A549 (cell line): ENCODE data around the gene PRTN3. TPM values are rescaled to one million over a fixed set of nuclear protein-coding genes. Genes with fewer than 3 reads are reported as not detected.
A peak's percentile ranks its signal among the peaks of the same experiment; 100 is the strongest.

Source experiments
- ATAC-seq, 2 experiments: fragments of 200-7000 bp in 1 of 2; fragments of >200 bp in 1 of 2; cut with Nextera tagmentation in 1 of 2; cut with Tn5 transposase in 1 of 2; 3 replicates each; pipeline versions ENCODE4 v1.8.0 to v1.9.1; 2018 to 2020; ENCODE audit warnings: mild to moderate bottlenecking in 1 of 2, moderate library complexity in 1 of 2
- CTCF ChIA-PET: fragments of 300-600 bp; sonication (Branson Sonifier 250); formaldehyde crosslinking; extraction: SDS; loops from one replicate; lab custom pipeline; 2021; ENCODE audit warnings: antibody characterized with exemption, inconsistent platforms; lab: Yijun Ruan, JAX
- POLR2A ChIA-PET: fragments of 350-600 bp; formaldehyde crosslinking; extraction: SDS; loops from one replicate; lab custom pipeline; 2021; ENCODE audit warnings: antibody characterized with exemption, inconsistent platforms; lab: Yijun Ruan, JAX
- DNase-seq, 2 experiments: peaks; one replicate each; pipeline versions ENCODE4 v3.0.0 to v3.0.0-alpha.2; 2011 to 2016; ENCODE audit warnings: low read depth in 1 of 2, low spot score in 1 of 2
- FAIRE-seq: peaks from 2 replicates; lab custom pipeline; 2011; peaks lifted over from hg19 to GRCh38; lab: Jason Lieb, UNC
- H3K27ac ChIP-seq, 2 experiments: fragments of >200 bp; sonication (Bioruptor Twin); formaldehyde crosslinking; 3 replicates each; pipeline ENCODE4 v1.5.1; 2016 to 2017
- H3K4me1 ChIP-seq: fragments of >200 bp; sonication (Bioruptor Twin); formaldehyde crosslinking; 3 replicates; pipeline ENCODE4 v1.6.1; 2016
- H3K4me2 ChIP-seq: fragments of >200 bp; sonication (Bioruptor Twin); formaldehyde crosslinking; 3 replicates; pipeline ENCODE4 v1.6.1; 2016
- H3K4me3 ChIP-seq: fragments of >200 bp; sonication (Bioruptor Twin); formaldehyde crosslinking; 3 replicates; pipeline ENCODE4 v1.5.1; 2016
- H3K9me3 ChIP-seq: fragments of >200 bp; sonication (Bioruptor Twin); formaldehyde crosslinking; 3 replicates; pipeline ENCODE4 v1.6.1; 2016
- BHLHE40 ChIP-seq: IDR thresholded peaks from 2 replicates; pipeline ENCODE4 v1.6.1; 2012; ENCODE audit warnings: low read depth, low read length, inconsistent platforms
- CBX8 ChIP-seq: fragments of 200-600 bp; sonication (generic); IDR thresholded peaks from 2 replicates; pipeline ENCODE4 v1.6.1; 2016
- CEBPB ChIP-seq, 2 experiments: fragments of >200 bp in 1 of 2; sonication (Bioruptor Twin) in 1 of 2; formaldehyde crosslinking in 1 of 2; IDR thresholded peaks; 2 replicates each; pipeline ENCODE4 v1.6.1; 2012 to 2016
- E2F6 ChIP-seq: IDR thresholded peaks from 2 replicates; pipeline ENCODE4 v1.6.1; 2012; ENCODE audit warnings: low read depth, borderline replicate concordance
- EHF ChIP-seq: fragments of 250-450 bp; sonication (Bioruptor Pico); IDR thresholded peaks from 2 replicates; pipeline ENCODE4 v1.5.0; 2020; ENCODE audit warnings: mild to moderate bottlenecking
- EHMT2 ChIP-seq: fragments of 200-600 bp; sonication (generic); IDR thresholded peaks from 2 replicates; pipeline ENCODE4 v1.6.1; 2016; ENCODE audit warnings: antibody characterized with exemption, low read depth, mild to moderate bottlenecking, moderate library complexity
- EP300 ChIP-seq, 2 experiments: fragments of >200 bp; sonication (Bioruptor Twin); formaldehyde crosslinking; IDR thresholded peaks; 2 replicates in 1 of 2; 3 replicates in 1 of 2; pipeline ENCODE4 v1.6.1; 2016 to 2017
- FOSB ChIP-seq: fragments of 250-450 bp; sonication (Bioruptor Pico); IDR thresholded peaks from 2 replicates; pipeline ENCODE4 v1.5.0; 2020; ENCODE audit warnings: mild to moderate bottlenecking, moderate library complexity
- GATA3 ChIP-seq: IDR thresholded peaks from 2 replicates; pipeline ENCODE4 v1.6.1; 2012; ENCODE audit warnings: borderline replicate concordance
- HOXA7 ChIP-seq: fragments of 250-450 bp; sonication (Bioruptor Pico); IDR thresholded peaks from 2 replicates; pipeline ENCODE4 v1.5.0; 2020; ENCODE audit warnings: mild to moderate bottlenecking, moderate library complexity
- HOXB13 ChIP-seq: fragments of 250-450 bp; sonication (Bioruptor Pico); IDR thresholded peaks from 2 replicates; pipeline ENCODE4 v1.5.0; 2020; ENCODE audit warnings: low read depth, mild to moderate bottlenecking, moderate library complexity
- HOXB5 ChIP-seq: fragments of 250-450 bp; sonication (Bioruptor Pico); IDR thresholded peaks from 2 replicates; pipeline ENCODE4 v1.5.0; 2020; ENCODE audit warnings: mild to moderate bottlenecking, moderate library complexity
- JUN ChIP-seq, 2 experiments: fragments of >200 bp; sonication (Bioruptor Twin); formaldehyde crosslinking; IDR thresholded peaks; 2 replicates in 1 of 2; 3 replicates in 1 of 2; pipeline ENCODE4 v1.6.1; 2016 to 2017
- KDM1A ChIP-seq: fragments of 200-600 bp; sonication (generic); IDR thresholded peaks from 2 replicates; pipeline ENCODE4 v1.6.1; 2016; ENCODE audit warnings: low read depth, mild to moderate bottlenecking
- KDM5A ChIP-seq: fragments of 200-600 bp; sonication (generic); IDR thresholded peaks from 2 replicates; pipeline ENCODE4 v1.6.1; 2016; ENCODE audit warnings: antibody characterized with exemption, mild to moderate bottlenecking
- MAFK ChIP-seq: fragments of 450-650 bp; IDR thresholded peaks from 2 replicates; pipeline ENCODE4 v1.6.1; 2014; ENCODE audit not compliant: partially characterized antibody
- MAZ ChIP-seq: fragments of 150-350 bp; IDR thresholded peaks from 2 replicates; pipeline ENCODE4 v1.6.1; 2014; ENCODE audit warnings: antibody characterized with exemption, low read depth, low read length, borderline replicate concordance
- MYC ChIP-seq: IDR thresholded peaks from 2 replicates; pipeline ENCODE4 v1.6.1; 2012; ENCODE audit warnings: mild to moderate bottlenecking, inconsistent platforms, low read length, improper control_type of control experiment, borderline replicate concordance
- NPAS2 ChIP-seq: fragments of 250-450 bp; sonication (Bioruptor Pico); IDR thresholded peaks from 2 replicates; pipeline ENCODE4 v1.8.0; 2022; ENCODE audit warnings: mild to moderate bottlenecking, moderate library complexity, borderline replicate concordance
- NR3C1 ChIP-seq: fragments of >200 bp; sonication (Bioruptor Twin); formaldehyde crosslinking; IDR thresholded peaks from 3 replicates; pipeline ENCODE4 v1.6.1; 2017
- PBX3 ChIP-seq: IDR thresholded peaks from 2 replicates; pipeline ENCODE4 v1.6.1; 2012
- RCOR1 ChIP-seq: fragments of 150-350 bp; IDR thresholded peaks from 2 replicates; pipeline ENCODE4 v1.6.1; 2014; ENCODE audit warnings: antibody characterized with exemption, low read length, low read depth
- RNF2 ChIP-seq: fragments of 200-600 bp; sonication (generic); IDR thresholded peaks from 2 replicates; pipeline ENCODE4 v1.6.1; 2016; ENCODE audit warnings: low read depth, mild to moderate bottlenecking, antibody characterized with exemption, moderate library complexity, borderline replicate concordance
- SMC3 ChIP-seq: fragments of >200 bp; sonication (Bioruptor Twin); formaldehyde crosslinking; IDR thresholded peaks from 3 replicates; pipeline ENCODE4 v1.6.1; 2018; ENCODE audit warnings: inconsistent platforms
- TP53 ChIP-seq: fragments of 250-450 bp; sonication (Bioruptor Pico); IDR thresholded peaks from 2 replicates; pipeline ENCODE4 v1.5.0; 2021; ENCODE audit warnings: mild to moderate bottlenecking, moderate library complexity
- ZNF302 ChIP-seq: fragments of 250-450 bp; sonication (Bioruptor Pico); IDR thresholded peaks from 2 replicates; pipeline ENCODE4 v1.9.0; 2021; ENCODE audit warnings: inconsistent platforms, mild to moderate bottlenecking, moderate library complexity
- ZSCAN20 ChIP-seq: fragments of 250-450 bp; sonication (Bioruptor Pico); IDR thresholded peaks from 2 replicates; pipeline ENCODE4 v1.8.0; 2022; ENCODE audit warnings: mild to moderate bottlenecking, moderate library complexity
- WGBS: methylation state at CpG from one replicate; pipeline ENCODE4 v1.1.6; 2017; ENCODE audit errors: missing lambda C conversion rate; 5-methylcytosine and 5-hydroxymethylcytosine counted together
- polyA plus RNA-seq, 4 experiments: library from polyadenylated mRNA; depleted of rRNA in 3 of 4; stranded (reverse); fragments of >200 nt; fragmentation: RNase III in 1 of 4; extraction: RNeasy Plus Mini Kit Qiagen cat#74134 plus additional on column Dnase treatment in 1 of 4; gene quantifications; 2 replicates in 3 of 4; 3 replicates in 1 of 4; pipeline ENCODE4 v1.2.3, GENCODE V29; 2011 to 2017

Gene PRTN3
- polyA plus RNA-seq, 2 of the 4 experiments (the other 2 are of a cell fraction) = 0.21 to 0.39 TPM

GRCh38 chr19:867855-868457, 27.2 kb downstream of the PRTN3 start:
- Histone ChIP-seq H3K4me1 (peaks cover 41% of the 10 kb centered on the region), H3K4me3 (no peak overlapping the region), H3K9me3 (no peaks in the 10 kb centered on the region), H3K27ac (peak overlapping the region in 1 of 2 experiments; percentile 95; a peak in 3 of 6 replicates), H3K4me2 (no peak overlapping the region)
- 92% methylated on average over 31 of the region's 39 CpGs for WGBS
- no peak for TF ChIP-seq EHMT2
- TF ChIP-seq RCOR1 = no peak
- TF ChIP-seq JUN (IDR thresholded peaks at IDR 0.05) = 0 out of 5 replicates have a peak, but pooled peaks of 1 of the 2 experiments have one; percentile 3
- no peak; the same call in 1 of the 2 replicates for TF ChIP-seq PBX3
- TF ChIP-seq MAZ = no peak
- TF ChIP-seq MYC = no peak
- DNase-seq (no peak), FAIRE-seq (no peak), ATAC-seq (no peak)
- CTCF ChIA-PET = interaction anchor here (1.0 to 3.1 kb wide), 2 partner anchors 8 to 11 kb away, joined by 5 to 13 read pairs; partner anchors contain the start of gene CFD
- POLR2A ChIA-PET = no interaction called here

DNA sequence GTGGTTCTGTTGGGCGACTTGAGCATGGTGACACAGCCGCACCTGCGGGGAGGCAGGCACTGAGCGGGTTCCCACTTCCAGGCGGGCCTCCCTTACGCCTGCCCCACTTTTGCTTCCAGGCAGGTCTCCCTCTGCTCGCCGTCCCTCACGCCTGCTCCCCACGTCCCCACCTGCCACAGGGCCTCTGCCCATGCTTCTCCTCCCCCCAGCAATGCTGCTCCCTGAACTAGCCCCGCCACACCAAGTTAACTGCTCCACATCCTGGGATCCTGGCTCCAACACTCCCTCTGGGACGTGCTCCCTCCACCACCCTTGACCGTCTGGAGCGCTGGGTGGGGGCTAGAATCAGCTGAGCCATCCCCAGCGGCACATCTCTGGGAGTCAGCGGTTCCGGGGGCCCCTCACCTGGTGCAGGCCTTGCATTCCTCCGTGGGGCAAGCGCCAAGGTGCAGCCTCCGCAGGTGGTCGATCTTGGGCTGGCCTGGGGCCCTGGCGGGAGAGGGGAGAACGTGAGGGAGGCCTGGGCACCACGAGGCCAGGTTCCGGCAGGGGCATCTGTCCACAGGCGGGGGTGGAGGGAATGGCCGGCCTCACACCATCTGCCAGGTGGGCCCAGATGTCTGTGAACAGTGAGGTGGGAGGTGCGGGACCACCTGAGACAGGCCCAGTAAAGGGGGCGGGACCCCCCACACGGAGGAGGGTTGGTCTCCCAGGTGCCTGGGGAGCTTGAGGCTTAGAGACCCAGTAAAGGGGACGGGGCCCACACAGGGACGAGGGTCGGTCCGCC, 27.9 kb downstream of the PRTN3 start:
- Histone ChIP-seq H3K4me3 (no peak overlapping the region), H3K9me3 (no peaks in the 10 kb centered on the region), H3K4me2 (peak overlapping the region; percentile 71), H3K27ac (peak overlapping the region; percentile 81 to 95), H3K4me1 (peaks cover 47% of the 10 kb centered on the region)
- POLR2A ChIA-PET = no interaction called here
- FAIRE-seq (no peak), ATAC-seq (no peak), DNase-seq (no peak)
- CTCF ChIA-PET = interaction anchor here (1.0 to 3.1 kb wide), 2 partner anchors 9 to 12 kb away, joined by 5 to 13 read pairs; partner anchors contain the start of gene CFD
- 88% methylated on average over 11 of the region's 34 CpGs for WGBS
- TF ChIP-seq PBX3 (peak; percentile 11; the same call in 1 of the 2 replicates), EP300 (IDR thresholded peaks at IDR 0.05) (no peak), TP53 (0 out of 2 replicates have a peak, but pooled peaks have one; percentile 18), HOXA7 (CRISPR knock-in tag) (0 out of 2 replicates have a peak, but pooled peaks have one; percentile 16), GATA3 (no peak), EHF (CRISPR knock-in tag) (peak; percentile 70; the same call in 1 of the 2 replicates), NR3C1 (no peak)

GRCh38 chr19:869245-870177, 28.7 kb downstream of the PRTN3 start:
- peak overlapping the region; percentile 71 for H3K4me2 ChIP-seq
- POLR2A ChIA-PET = no interaction called here
- peaks cover 48% of the 10 kb centered on the region for H3K4me1 ChIP-seq
- H3K9me3 ChIP-seq = no peaks in the 10 kb centered on the region
- FAIRE-seq (no peak), ATAC-seq (peak; percentile 26 to 45; a peak in 4 of 6 replicates), DNase-seq (peak; percentile 66 to 89)
- no peak overlapping the region for H3K4me3 ChIP-seq
- 20% methylated on average over 11 of the region's 29 CpGs for WGBS
- H3K27ac ChIP-seq = peak overlapping the region; percentile 81 to 95
- CTCF ChIA-PET = interaction anchor here (0.7 to 3.1 kb wide), 2 partner anchors 12 to 31 kb away, joined by 3 to 13 read pairs; no protein-coding TSS in a partner anchor
- no peak for TF ChIP-seq HOXB13 (CRISPR knock-in tag)
- no peak for TF ChIP-seq EHF (CRISPR knock-in tag)
- no peak for TF ChIP-seq RNF2
- TF ChIP-seq CEBPB (IDR thresholded peaks at IDR 0.05) = peak; percentile 22 to 34; a peak in 1 of 4 replicates
- no peak for TF ChIP-seq MAZ
- TF ChIP-seq FOSB (CRISPR knock-in tag) = no peak
- TF ChIP-seq NPAS2 (CRISPR knock-in tag) = no peak
- TF ChIP-seq KDM5A = no peak
- TF ChIP-seq ZNF302 (CRISPR knock-in tag) = no peak
- TF ChIP-seq E2F6 = peak; percentile 47; the same call in 1 of the 2 replicates
- TF ChIP-seq MAFK = no peak
- 0 out of 2 replicates have a peak, but pooled peaks have one; percentile 35 for TF ChIP-seq GATA3
- no peak for TF ChIP-seq HOXB5 (CRISPR knock-in tag)
- no peak for TF ChIP-seq RCOR1
- TF ChIP-seq KDM1A = no peak
- no peak for TF ChIP-seq SMC3
- no peak for TF ChIP-seq BHLHE40
- TF ChIP-seq ZSCAN20 (CRISPR knock-in tag) = no peak
- no peak for TF ChIP-seq CBX8
